HL-60 (cell line): ENCODE data around the gene LPCAT2.

Experiments used
- DNase-seq, 2 experiments: peaks; one replicate each; pipeline ENCODE4 v3.0.0-alpha.2; 2010 to 2020; ENCODE audit warnings: low read depth in 1 of 2, low spot score in 1 of 2
- H3K27ac ChIP-seq: fragments of 250-450 bp; sonication (Bioruptor Pico); replicated peaks from 2 replicates; pipeline ENCODE4 v1.5.1; 2020; ENCODE audit warnings: mild to moderate bottlenecking, moderate library complexity
- H3K27me3 ChIP-seq: fragments of 250-450 bp; sonication (Bioruptor Pico); 2 replicates; pipeline ENCODE4 v1.5.1; 2021; ENCODE audit warnings: mild to moderate bottlenecking, moderate library complexity; ENCODE audit not compliant: insufficient read depth, poor library complexity, severe bottlenecking
- H3K4me3 ChIP-seq: replicated peaks from 2 replicates; pipeline ENCODE4 v1.5.1; 2011; ENCODE audit warnings: mild to moderate bottlenecking, control low read depth, low read length; ENCODE audit not compliant: insufficient read depth
- CTCF ChIP-seq: IDR thresholded peaks from one replicate; pipeline ENCODE4 v1.5.1; 2011; ENCODE audit warnings: low read length, control low read depth, inconsistent platforms; ENCODE audit not compliant: insufficient read depth
- GABPA ChIP-seq: IDR thresholded peaks from 2 replicates; pipeline ENCODE4 v1.6.1; 2012; ENCODE audit warnings: low read depth
- POLR2AphosphoS5 ChIP-seq: IDR thresholded peaks from 2 replicates; pipeline ENCODE4 v1.6.1; 2012; ENCODE audit warnings: low read depth
- REST ChIP-seq: IDR thresholded peaks from 2 replicates; pipeline ENCODE4 v1.6.1; 2012; ENCODE audit warnings: low read depth; ENCODE audit not compliant: insufficient replicate concordance
- SPI1 ChIP-seq: IDR thresholded peaks from 2 replicates; pipeline ENCODE4 v1.6.1; 2012; ENCODE audit warnings: low read depth, mild to moderate bottlenecking, borderline replicate concordance

LPCAT2 gene

DNA sequence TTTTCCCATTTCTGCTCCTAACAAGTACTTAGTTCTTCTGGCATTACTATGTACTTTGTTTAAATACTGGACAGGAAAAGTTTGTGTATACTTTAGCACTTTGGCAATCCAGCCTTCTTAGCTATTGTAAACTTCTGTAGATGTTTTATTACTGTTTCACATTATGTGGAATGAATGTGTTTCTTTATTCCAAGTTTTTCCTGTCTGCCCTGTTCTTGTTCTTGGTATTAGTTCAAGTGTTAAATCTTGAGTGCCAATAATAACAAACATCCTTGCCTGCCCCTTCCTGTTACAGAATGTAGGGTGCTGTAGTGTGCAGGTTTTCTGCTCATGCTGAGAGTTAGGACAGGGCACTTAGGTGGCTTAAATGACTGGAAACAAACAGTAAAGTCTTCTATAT is 50.4 kb downstream of the LPCAT2 start:
- Histone ChIP-seq H3K27ac (no peak overlapping the region), H3K27me3 (no peaks in the 10 kb centered on the region), H3K4me3 (no peak overlapping the region)
- TF ChIP-seq CTCF (no peak), GABPA (no peak), SPI1 (no peak), REST (no peak), POLR2AphosphoS5 (no peak)
- DNase-seq, result no peak

DNA sequence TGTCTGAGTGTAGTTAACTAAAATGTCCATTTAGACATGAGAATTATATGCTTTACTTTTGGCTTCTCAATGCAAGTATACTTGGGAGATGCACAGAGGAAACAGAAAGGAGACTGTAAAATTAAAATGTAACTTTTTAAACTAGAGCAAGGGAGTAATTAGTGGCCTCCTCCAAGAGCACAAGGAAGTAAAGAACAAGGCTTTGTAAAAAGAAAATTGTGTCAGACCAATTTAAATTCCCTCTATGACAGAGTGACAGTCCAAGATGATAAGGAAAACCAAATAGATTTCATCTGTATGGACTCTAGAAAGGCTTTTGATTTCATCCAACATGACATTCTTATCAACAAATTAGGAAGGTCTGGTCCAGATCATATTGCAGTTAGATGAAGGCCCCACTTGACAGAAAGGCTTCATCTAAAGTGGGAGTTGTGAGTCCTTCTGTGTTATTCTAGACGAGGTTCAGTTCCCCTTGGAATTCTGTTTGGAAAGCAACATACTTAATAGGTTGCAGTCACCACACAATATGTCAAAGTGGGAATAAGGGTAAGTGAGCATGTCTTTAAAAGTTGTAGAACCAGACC is 51.2 kb downstream of the LPCAT2 start:
- H3K4me3 ChIP-seq, result no peak overlapping the region
- no peak overlapping the region for H3K27ac ChIP-seq
- TF ChIP-seq CTCF, result no peak

DNA sequence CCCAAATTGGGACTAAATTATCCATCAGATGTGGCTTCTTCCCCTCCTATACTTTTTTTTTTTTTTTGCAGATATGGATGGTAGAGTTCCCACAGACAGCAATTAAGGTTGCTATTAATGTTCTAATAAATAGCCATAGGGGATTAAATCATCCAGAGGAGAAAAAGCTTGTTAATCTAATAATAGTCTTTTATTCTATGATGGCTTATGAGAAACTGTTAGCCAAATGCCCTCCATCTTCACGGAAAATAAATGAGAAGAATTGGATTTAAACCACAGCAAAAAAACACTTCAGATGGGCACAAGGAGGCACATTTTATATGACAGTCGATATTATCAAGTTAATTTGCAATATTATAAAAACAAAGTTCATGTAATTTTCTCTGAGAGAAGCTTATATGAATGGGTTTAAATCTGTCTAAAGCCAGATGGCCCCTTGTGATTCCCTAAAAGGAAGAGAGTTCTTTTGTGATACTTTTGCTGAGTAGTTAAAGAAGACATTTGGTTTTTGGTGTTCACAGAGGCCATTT is 52.5 kb downstream of the LPCAT2 start:
- H3K27ac ChIP-seq, result no peak overlapping the region
- no peak overlapping the region for H3K4me3 ChIP-seq
- DNase-seq, result no peak
- TF ChIP-seq REST (no peak), POLR2AphosphoS5 (no peak), SPI1 (no peak), CTCF (no peak), GABPA (no peak)
- H3K27me3 ChIP-seq, result no peaks in the 10 kb centered on the region

More for the DNA sequence above, 51.2 kb downstream of the LPCAT2 start:
- no peaks in the 10 kb centered on the region for H3K27me3 ChIP-seq
- DNase-seq, result no peak

GRCh38 chr16:55562936-55563335 is 54.1 kb downstream of the LPCAT2 start:
- Histone ChIP-seq H3K27ac (no peak overlapping the region), H3K27me3 (no peaks in the 10 kb centered on the region), H3K4me3 (no peak overlapping the region)
- no peak for DNase-seq
- TF ChIP-seq CTCF (no peak), POLR2AphosphoS5 (no peak), GABPA (no peak), SPI1 (no peak), REST (no peak)
